H1 (cell line): ENCODE measurements around the gene DCLK1. TPM values are rescaled to one million over a fixed set of nuclear protein-coding genes. Genes with fewer than 3 reads are reported as not detected.

ENCODE experiments used
- CTCF ChIA-PET: fragments of 300-600 bp; sonication (Branson Sonifier 250); formaldehyde crosslinking; loops from one replicate; lab custom pipeline; 2021; ENCODE audit not compliant: partially characterized antibody; lab: Charles Lee
- POLR2A ChIA-PET: fragments of 300-600 bp; sonication (Branson Sonifier 250); formaldehyde crosslinking; loops from one replicate; lab custom pipeline; 2021; ENCODE audit warnings: inconsistent platforms; ENCODE audit not compliant: partially characterized antibody; lab: Charles Lee
- DNase-seq, 2 experiments: peaks; one replicate each; pipeline versions ENCODE4 v3.0.0 to v3.0.0-alpha.2; 2010 to 2022; ENCODE audit warnings: low spot score in 2 of 2, low read depth in 1 of 2, mixed read lengths in 1 of 2
- FAIRE-seq: peaks from 2 replicates; lab custom pipeline; 2011; peaks lifted over from hg19 to GRCh38; lab: Jason Lieb, UNC
- H2AFZ ChIP-seq: 2 replicates; pipeline ENCODE4 v1.8.1; 2012; ENCODE audit warnings: low read length, inconsistent platforms
- H2AK5ac ChIP-seq: 2 replicates; pipeline ENCODE4 v1.6.1; 2013; ENCODE audit warnings: low read depth, low read length
- H2BK120ac ChIP-seq: replicated peaks from 2 replicates; pipeline ENCODE3; 2013; ENCODE audit warnings: low read depth, low read length, inconsistent platforms
- H2BK12ac ChIP-seq: 2 replicates; pipeline ENCODE4 v1.6.1; 2013; ENCODE audit warnings: low read depth, low read length
- H2BK15ac ChIP-seq: 2 replicates; pipeline ENCODE4 v1.6.1; 2013; ENCODE audit warnings: low read length
- H2BK20ac ChIP-seq: 2 replicates; pipeline ENCODE4 v1.6.1; 2013; ENCODE audit warnings: low read length
- H2BK5ac ChIP-seq: 2 replicates; pipeline ENCODE4 v1.6.1; 2013; ENCODE audit warnings: low read depth, low read length
- H3K14ac ChIP-seq: 2 replicates; pipeline ENCODE4 v1.6.1; 2013; ENCODE audit warnings: inconsistent platforms; ENCODE audit not compliant: insufficient read length
- H3K18ac ChIP-seq: 2 replicates; pipeline ENCODE4 v1.6.1; 2013; ENCODE audit warnings: low read length; ENCODE audit errors: extremely low read depth
- H3K23ac ChIP-seq: 2 replicates; pipeline ENCODE4 v1.6.1; 2013; ENCODE audit warnings: inconsistent platforms; ENCODE audit not compliant: insufficient read length
- H3K23me2 ChIP-seq: 2 replicates; pipeline ENCODE4 v1.6.1; 2013; ENCODE audit warnings: low read depth, low read length
- H3K27ac ChIP-seq: 2 replicates; pipeline ENCODE4 v1.6.1; 2011; ENCODE audit warnings: low read depth, low read length, inconsistent platforms
- H3K27me3 ChIP-seq, 4 experiments: replicated peaks in 1 of 4; 1 replicate in 1 of 4; 2 replicates in 3 of 4; pipeline versions ENCODE4 v1.6.1 to v1.8.1; 2011 to 2013; ENCODE audit warnings: low read length in 3 of 4, mild to moderate bottlenecking in 3 of 4, inconsistent platforms in 2 of 4, mixed read lengths in 2 of 4, moderate library complexity in 1 of 4; ENCODE audit not compliant: control insufficient read depth in 3 of 4, insufficient read depth in 3 of 4; ENCODE audit errors: extremely low read depth in 1 of 4
- H3K36me3 ChIP-seq, 4 experiments: 2 replicates each; pipeline versions ENCODE4 v1.6.1 to v1.8.1; 2011 to 2013; ENCODE audit warnings: mild to moderate bottlenecking in 4 of 4, low read length in 3 of 4, moderate library complexity in 2 of 4, control low read depth in 1 of 4, inconsistent platforms in 1 of 4; ENCODE audit not compliant: insufficient read depth in 4 of 4, control insufficient read depth in 2 of 4
- H3K4ac ChIP-seq: replicated peaks from 2 replicates; pipeline ENCODE3; 2013; ENCODE audit warnings: low read length, low read depth, mixed read lengths, inconsistent platforms; ENCODE audit not compliant: insufficient read length
- H3K4me1 ChIP-seq, 4 experiments: replicated peaks in 1 of 4; 1 replicate in 1 of 4; 2 replicates in 3 of 4; pipeline versions ENCODE4 v1.6.1 to v1.8.1; 2011 to 2013; ENCODE audit warnings: low read length in 3 of 4, inconsistent platforms in 2 of 4, mixed read lengths in 1 of 4; ENCODE audit not compliant: insufficient read depth in 4 of 4, control insufficient read depth in 3 of 4
- H3K4me2 ChIP-seq, 2 experiments: 2 replicates each; pipeline versions ENCODE4 v1.6.1 to v1.8.1; 2011 to 2013; ENCODE audit warnings: low read depth in 2 of 2, low read length in 2 of 2, control low read depth in 1 of 2, inconsistent platforms in 1 of 2, mild to moderate bottlenecking in 1 of 2; ENCODE audit not compliant: insufficient read depth in 1 of 2
- H3K4me3 ChIP-seq, 4 experiments: fragments of 200-600, 300-600 bp in 1 of 4; sonication (generic), shearing (Covaris generic), sonication (Bioruptor Twin) in 1 of 4; 2 replicates each; pipeline versions ENCODE4 v1.5.1 to v1.8.1; 2011 to 2016; ENCODE audit warnings: low read length in 4 of 4, low read depth in 3 of 4, control low read depth in 2 of 4, inconsistent platforms in 2 of 4, mild to moderate bottlenecking in 2 of 4, mixed read lengths in 1 of 4, moderate library complexity in 1 of 4; ENCODE audit not compliant: insufficient read depth in 2 of 4; ENCODE audit errors: extremely low read depth in 1 of 4
- H3K56ac ChIP-seq: replicated peaks from 2 replicates; pipeline ENCODE3; 2013; ENCODE audit warnings: low read depth, mild to moderate bottlenecking, mixed read lengths, low read length, inconsistent platforms; ENCODE audit not compliant: insufficient read length
- H3K79me1 ChIP-seq: 2 replicates; pipeline ENCODE4 v1.6.1; 2013; ENCODE audit warnings: low read depth, low read length, control low read depth
- H3K79me2 ChIP-seq, 2 experiments: 2 replicates each; pipeline versions ENCODE4 v1.6.1 to v1.8.1; 2012 to 2013; ENCODE audit warnings: low read length in 2 of 2, mild to moderate bottlenecking in 2 of 2, inconsistent platforms in 1 of 2; ENCODE audit not compliant: insufficient read depth in 2 of 2, control insufficient read depth in 1 of 2
- H3K9ac ChIP-seq, 4 experiments: replicated peaks in 1 of 4; 1 replicate in 1 of 4; 2 replicates in 3 of 4; pipeline versions ENCODE4 v1.6.1 to v1.8.1; 2011 to 2013; ENCODE audit warnings: low read depth in 3 of 4, low read length in 3 of 4, control low read depth in 2 of 4, mild to moderate bottlenecking in 2 of 4, moderate library complexity in 2 of 4, inconsistent platforms in 1 of 4; ENCODE audit errors: extremely low read depth in 1 of 4
- H3K9me3 ChIP-seq, 2 experiments: 2 replicates each; pipeline versions ENCODE4 v1.6.1 to v1.8.1; 2012 to 2013; ENCODE audit warnings: mild to moderate bottlenecking in 2 of 2, moderate library complexity in 2 of 2, control low read depth in 1 of 2, inconsistent platforms in 1 of 2, low read depth in 1 of 2, low read length in 1 of 2, mixed read lengths in 1 of 2; ENCODE audit not compliant: insufficient read depth in 2 of 2
- H4K20me1 ChIP-seq, 2 experiments: replicated peaks in 1 of 2; 2 replicates each; pipeline versions ENCODE3 to v1.8.1; 2011 to 2013; ENCODE audit warnings: inconsistent platforms in 2 of 2, low read length in 2 of 2, mild to moderate bottlenecking in 1 of 2; ENCODE audit not compliant: insufficient read depth in 2 of 2, control insufficient read depth in 1 of 2
- H4K5ac ChIP-seq: 2 replicates; pipeline ENCODE4 v1.6.1; 2013; ENCODE audit warnings: low read length, low read depth, mixed read lengths, inconsistent platforms; ENCODE audit not compliant: insufficient read length
- H4K8ac ChIP-seq: 2 replicates; pipeline ENCODE4 v1.8.0; 2013; ENCODE audit warnings: mild to moderate bottlenecking, moderate library complexity, low read length, inconsistent platforms; ENCODE audit not compliant: insufficient read depth; ENCODE audit errors: extremely low read depth
- H4K91ac ChIP-seq: replicated peaks from 2 replicates; pipeline ENCODE3; 2013; ENCODE audit warnings: low read length, mixed read lengths, inconsistent platforms; ENCODE audit not compliant: insufficient read length
- SP4 ChIP-seq: IDR thresholded peaks from 2 replicates; pipeline ENCODE4 v1.6.1; 2012; ENCODE audit warnings: low read length, inconsistent platforms
- TCF12 ChIP-seq: IDR thresholded peaks from 2 replicates; pipeline ENCODE4 v1.6.1; 2011; ENCODE audit warnings: low read depth, mild to moderate bottlenecking, low read length
- WGBS, 2 experiments: shearing (Covaris generic) in 1 of 2; methylation state at CpG; one replicate each; pipeline versions ENCODE4 v1.1.6 to v1.1.7; 2013 to 2015; ENCODE audit warnings: low lambda C conversion rate in 2 of 2, mixed read lengths in 2 of 2, inconsistent platforms in 1 of 2, low coverage in 1 of 2, missing lambda C conversion rate in 1 of 2; ENCODE audit not compliant: insufficient replicate concordance in 2 of 2, insufficient coverage in 1 of 2, insufficient read length in 1 of 2; ENCODE audit errors: extremely low coverage in 1 of 2, missing lambda C conversion rate in 1 of 2; 5-methylcytosine and 5-hydroxymethylcytosine counted together
- polyA plus RNA-seq, 7 experiments: library from polyadenylated mRNA; depleted of rRNA in 3 of 7; stranded (reverse) in 5 of 7; unstranded in 2 of 7; fragments of >200 nt in 5 of 7; fragments of 200-250 nt in 2 of 7; gene quantifications; 1 replicate in 5 of 7; 2 replicates in 1 of 7; 4 replicates in 1 of 7; pipeline versions ENCODE4 v1.2.1 to v1.2.3, GENCODE V29; 2011 to 2013; ENCODE audit warnings: missing spikeins in 2 of 7, mixed read lengths in 2 of 7
- total RNA-seq: library from RNA; stranded (reverse); fragmentation: NEBNext Ultra II Directional; extraction: Animal tissue kit (Norgen Biotek cat#: 25700); gene quantifications from 2 replicates; pipeline ENCODE4 v1.2.1, GENCODE V29; 2021

Gene DCLK1
- total and polyA plus RNA-seq, 2 of the 8 experiments (the other 6 are each of a cell fraction or from before 2014, with no cell fraction given), result 22.8 to 41.0 TPM

GRCh38 chr13:35945368-35945767 is 185.8 kb downstream of the DCLK1 start:
- Histone ChIP-seq H3K36me3 (peaks cover 0 to 6% (median 0%) of the 10 kb centered on the region in 4 experiments; a peak in 2 of 8 replicates), H3K23ac (no peak overlapping the region), H2AK5ac (no peak overlapping the region), H3K14ac (no peak overlapping the region), H2BK12ac (no peak overlapping the region), H3K4me2 (no peak overlapping the region), H3K79me1 (no peaks in the 10 kb centered on the region), H4K5ac (no peak overlapping the region), H2AFZ (no peak overlapping the region), H2BK5ac (no peak overlapping the region), H2BK20ac (no peak overlapping the region), H3K27me3 (no peaks in the 10 kb centered on the region), H3K4me1 (peaks cover 2 to 11% (median 6%) of the 10 kb centered on the region in 4 experiments; a peak in 6 of 7 replicates)
- TF ChIP-seq TCF12 (no peak), SP4 (no peak)
- TF ChIP-seq, all 59 proteins: peak for 0
- DNase-seq (no peak), FAIRE-seq (no peak)
- no peak overlapping the region for H3K4ac ChIP-seq
- H2BK15ac ChIP-seq, result no peak overlapping the region
- H3K23me2 ChIP-seq, result no peaks in the 10 kb centered on the region
- no peak overlapping the region for H2BK120ac ChIP-seq
- no peak overlapping the region for H3K56ac ChIP-seq
- H3K9me3 ChIP-seq, result peaks cover 4 to 7% of the 10 kb centered on the region in 2 experiments; a peak in 3 of 4 replicates
- WGBS, 2 experiments, result 90% methylated on average over 4 of the region's 4 CpGs; no CpG with 5 or more reads in 1 of the 2 experiments
- no peak overlapping the region for H3K4me3 ChIP-seq
- POLR2A ChIA-PET, result interaction anchor here (0.6 kb wide), 1 partner anchor 61 kb away, joined by 3 read pairs; no protein-coding TSS in a partner anchor
- H3K18ac ChIP-seq, result no peak overlapping the region
- H3K27ac ChIP-seq, result no peak overlapping the region
- no peaks in the 10 kb centered on the region for H4K20me1 ChIP-seq
- no peak overlapping the region for H3K9ac ChIP-seq
- H3K79me2 ChIP-seq, result no peaks in the 10 kb centered on the region
- CTCF ChIA-PET, result interaction anchor here (0.6 to 1.1 kb wide), 3 partner anchors 8 to 791 kb away, joined by 3 to 4 read pairs (median 3); no protein-coding TSS in a partner anchor
- no peak overlapping the region for H4K8ac ChIP-seq
- H4K91ac ChIP-seq, result no peak overlapping the region
